Karpas-422 (cell line): Measurements from ENCODE around the gene ME2. TPM values are rescaled to one million over a fixed set of nuclear protein-coding genes. Genes with fewer than 3 reads are reported as not detected.

Source experiments
- DNase-seq: peaks from one replicate; pipeline ENCODE4 v3.0.0-alpha.2; 2015
- H2AFZ ChIP-seq: fragments of 200-600 bp; sonication (generic); 2 replicates; pipeline ENCODE4 v1.6.1; 2014; ENCODE audit warnings: antibody characterized with exemption, low read length, mixed read lengths
- H3K27ac ChIP-seq: fragments of 200-600 bp; sonication (generic); 2 replicates; pipeline ENCODE4 v1.5.1; 2014; ENCODE audit warnings: mild to moderate bottlenecking, low read length, moderate library complexity
- H3K27me3 ChIP-seq: fragments of 200-600 bp; sonication (generic); 2 replicates; pipeline ENCODE4 v1.6.1; 2014; ENCODE audit warnings: low read length, mixed read lengths
- H3K36me3 ChIP-seq: fragments of 200-600 bp; sonication (generic); 2 replicates; pipeline ENCODE4 v1.6.1; 2014; ENCODE audit warnings: low read length, mixed read lengths; ENCODE audit not compliant: insufficient read depth
- H3K4me1 ChIP-seq: fragments of 200-600 bp; sonication (generic); 2 replicates; pipeline ENCODE4 v1.6.1; 2014; ENCODE audit warnings: mild to moderate bottlenecking, low read length, mixed read lengths
- H3K4me2 ChIP-seq: fragments of 200-600 bp; sonication (generic); 2 replicates; pipeline ENCODE4 v1.6.1; 2014; ENCODE audit warnings: low read length, low read depth, mild to moderate bottlenecking; ENCODE audit not compliant: poor library complexity, severe bottlenecking
- H3K4me3 ChIP-seq: fragments of 200-600 bp; sonication (generic); 2 replicates; pipeline ENCODE4 v1.5.1; 2014; ENCODE audit warnings: mild to moderate bottlenecking, antibody characterized with exemption, low read length, mixed read lengths
- H3K79me2 ChIP-seq: fragments of 200-600 bp; sonication (generic); 2 replicates; pipeline ENCODE4 v1.6.1; 2014; ENCODE audit warnings: mild to moderate bottlenecking, low read length, mixed read lengths
- H3K9ac ChIP-seq: fragments of 200-600 bp; sonication (generic); 2 replicates; pipeline ENCODE4 v1.6.0; 2014; ENCODE audit warnings: low read length
- H3K9me2 ChIP-seq: fragments of 200-600 bp; sonication (generic), shearing (Covaris generic); replicated peaks from 2 replicates; pipeline ENCODE4 v1.6.0; 2014; ENCODE audit warnings: mild to moderate bottlenecking, low read length, moderate library complexity; ENCODE audit not compliant: insufficient read depth
- H3K9me3 ChIP-seq: fragments of 300-700, 200-600 bp; sonication (generic); 2 replicates; pipeline ENCODE4 v1.6.1; 2014; ENCODE audit warnings: low read length, mixed read lengths
- H4K20me1 ChIP-seq: fragments of 200-600 bp; sonication (generic); 2 replicates; pipeline ENCODE4 v1.6.1; 2014; ENCODE audit warnings: mild to moderate bottlenecking, antibody characterized with exemption, low read length, low read depth; ENCODE audit not compliant: insufficient read depth
- total RNA-seq: library from RNA; depleted of rRNA; stranded (reverse); fragments of >200 nt; shearing (Covaris generic); gene quantifications from 2 replicates; pipeline ENCODE4 v1.2.3, GENCODE V29; 2014; ENCODE audit warnings: low replicate concordance

Gene ME2
- total RNA-seq, 1 experiment from 2014 or later, result 184 TPM

GRCh38 chr18:50909261-50909660 lies 30.3 kb downstream of the ME2 start:
- Histone ChIP-seq H3K9ac (no peak overlapping the region), H2AFZ (no peak overlapping the region), H3K9me2 (no peaks in the 10 kb centered on the region), H3K79me2 (peaks cover 75% of the 10 kb centered on the region), H3K4me2 (no peak overlapping the region), H3K36me3 (peaks cover 55% of the 10 kb centered on the region), H3K27ac (no peak overlapping the region), H4K20me1 (no peaks in the 10 kb centered on the region), H3K4me1 (no peaks in the 10 kb centered on the region), H3K27me3 (no peaks in the 10 kb centered on the region), H3K9me3 (peaks cover 3% of the 10 kb centered on the region; the same call in 1 of the 2 replicates), H3K4me3 (no peak overlapping the region)
- DNase-seq, result no peak

- Histone ChIP-seq H3K4me3 (no peak overlapping the region), H3K9me3 (peaks cover 3% of the 10 kb centered on the region; the same call in 1 of the 2 replicates), H3K9me2 (no peaks in the 10 kb centered on the region), H2AFZ (no peak overlapping the region), H3K4me1 (no peaks in the 10 kb centered on the region), H3K27me3 (no peaks in the 10 kb centered on the region), H3K9ac (no peak overlapping the region), H3K79me2 (peaks cover 60% of the 10 kb centered on the region), H3K4me2 (no peak overlapping the region), H3K36me3 (peaks cover 46% of the 10 kb centered on the region), H3K27ac (no peak overlapping the region), H4K20me1 (no peaks in the 10 kb centered on the region)
- DNase-seq, result no peak
Measured at GRCh38 chr18:50911006-50911405, 32.1 kb downstream of the ME2 start.

- no peak overlapping the region for H3K9ac ChIP-seq
- no peak overlapping the region for H3K4me2 ChIP-seq
- no peak overlapping the region for H3K27ac ChIP-seq
- H3K27me3 ChIP-seq, result no peaks in the 10 kb centered on the region
- peaks cover 51% of the 10 kb centered on the region for H3K36me3 ChIP-seq
- no peaks in the 10 kb centered on the region for H4K20me1 ChIP-seq
- H3K79me2 ChIP-seq, result peaks cover 32% of the 10 kb centered on the region
- no peak overlapping the region for H3K4me3 ChIP-seq
- H3K9me3 ChIP-seq, result no peaks in the 10 kb centered on the region
- no peak overlapping the region for H2AFZ ChIP-seq
- H3K9me2 ChIP-seq, result no peaks in the 10 kb centered on the region
- H3K4me1 ChIP-seq, result no peaks in the 10 kb centered on the region
- DNase-seq, result no peak
Measured at GRCh38 chr18:50917021-50917420, 38.1 kb downstream of the ME2 start.

GRCh38 chr18:50918153-50918552 lies 39.2 kb downstream of the ME2 start:
- peaks cover 54% of the 10 kb centered on the region for H3K36me3 ChIP-seq
- H3K79me2 ChIP-seq, result peaks cover 31% of the 10 kb centered on the region
- H3K4me1 ChIP-seq, result no peaks in the 10 kb centered on the region
- no peak overlapping the region for H3K4me3 ChIP-seq
- no peaks in the 10 kb centered on the region for H4K20me1 ChIP-seq
- no peak overlapping the region for H3K9ac ChIP-seq
- H3K27ac ChIP-seq, result no peak overlapping the region
- H3K9me2 ChIP-seq, result no peaks in the 10 kb centered on the region
- no peaks in the 10 kb centered on the region for H3K9me3 ChIP-seq
- H3K27me3 ChIP-seq, result no peaks in the 10 kb centered on the region
- H2AFZ ChIP-seq, result no peak overlapping the region
- DNase-seq, result no peak
- H3K4me2 ChIP-seq, result no peak overlapping the region

- Histone ChIP-seq H3K79me2 (peaks cover 30% of the 10 kb centered on the region), H4K20me1 (no peaks in the 10 kb centered on the region), H3K9ac (no peak overlapping the region), H3K36me3 (peaks cover 80% of the 10 kb centered on the region), H3K4me3 (no peak overlapping the region), H3K27me3 (no peaks in the 10 kb centered on the region), H3K4me2 (no peak overlapping the region), H3K9me3 (peaks cover 5% of the 10 kb centered on the region), H3K9me2 (no peaks in the 10 kb centered on the region), H3K4me1 (no peaks in the 10 kb centered on the region), H3K27ac (no peak overlapping the region), H2AFZ (no peak overlapping the region)
- DNase-seq, result no peak
Measured at GRCh38 chr18:50924372-50924771, 45.5 kb downstream of the ME2 start.

GRCh38 chr18:50926521-50926920 lies 47.6 kb downstream of the ME2 start:
- no peak overlapping the region for H2AFZ ChIP-seq
- DNase-seq, result no peak
- no peaks in the 10 kb centered on the region for H4K20me1 ChIP-seq
- no peak overlapping the region for H3K4me3 ChIP-seq
- no peak overlapping the region for H3K4me2 ChIP-seq
- H3K9me3 ChIP-seq, result peaks cover 5% of the 10 kb centered on the region
- H3K27ac ChIP-seq, result no peak overlapping the region
- H3K9ac ChIP-seq, result no peak overlapping the region
- no peaks in the 10 kb centered on the region for H3K4me1 ChIP-seq
- H3K79me2 ChIP-seq, result peaks cover 29% of the 10 kb centered on the region
- no peaks in the 10 kb centered on the region for H3K27me3 ChIP-seq
- peaks cover 68% of the 10 kb centered on the region for H3K36me3 ChIP-seq
- H3K9me2 ChIP-seq, result no peaks in the 10 kb centered on the region

- Histone ChIP-seq H3K27ac (no peak overlapping the region), H3K27me3 (no peaks in the 10 kb centered on the region), H2AFZ (no peak overlapping the region), H3K9me2 (no peaks in the 10 kb centered on the region), H4K20me1 (no peaks in the 10 kb centered on the region), H3K36me3 (peaks cover 59% of the 10 kb centered on the region), H3K79me2 (peaks cover 16% of the 10 kb centered on the region), H3K4me3 (no peak overlapping the region), H3K4me1 (no peaks in the 10 kb centered on the region), H3K9ac (no peak overlapping the region), H3K4me2 (no peak overlapping the region), H3K9me3 (peaks cover 5% of the 10 kb centered on the region)
- DNase-seq, result no peak
Measured at GRCh38 chr18:50928551-50928950, 49.6 kb downstream of the ME2 start.

- Histone ChIP-seq H3K4me2 (no peak overlapping the region), H4K20me1 (no peaks in the 10 kb centered on the region), H3K79me2 (peaks cover 3% of the 10 kb centered on the region; the same call in 1 of the 2 replicates), H3K9ac (no peak overlapping the region), H2AFZ (no peak overlapping the region), H3K36me3 (peaks cover 36% of the 10 kb centered on the region; the same call in 1 of the 2 replicates), H3K9me3 (no peaks in the 10 kb centered on the region), H3K4me1 (no peaks in the 10 kb centered on the region), H3K27me3 (no peaks in the 10 kb centered on the region), H3K9me2 (no peaks in the 10 kb centered on the region), H3K27ac (no peak overlapping the region), H3K4me3 (no peak overlapping the region)
- no peak for DNase-seq
Measured at GRCh38 chr18:50933684-50934083, 54.8 kb downstream of the ME2 start.
